Measurements from ENCODE around the gene TTLL3. TPM values are rescaled to one million over a fixed set of nuclear protein-coding genes. Genes with fewer than 3 reads are reported as not detected.
A peak's percentile ranks its signal among the peaks of the same experiment; 100 is the strongest.

Gene TTLL3
- total and polyA plus RNA-seq, 2 donors (not counting 3 experiments of a cell fraction or from before 2014, with no cell fraction given): 43.5 to 65.2 TPM

DNA sequence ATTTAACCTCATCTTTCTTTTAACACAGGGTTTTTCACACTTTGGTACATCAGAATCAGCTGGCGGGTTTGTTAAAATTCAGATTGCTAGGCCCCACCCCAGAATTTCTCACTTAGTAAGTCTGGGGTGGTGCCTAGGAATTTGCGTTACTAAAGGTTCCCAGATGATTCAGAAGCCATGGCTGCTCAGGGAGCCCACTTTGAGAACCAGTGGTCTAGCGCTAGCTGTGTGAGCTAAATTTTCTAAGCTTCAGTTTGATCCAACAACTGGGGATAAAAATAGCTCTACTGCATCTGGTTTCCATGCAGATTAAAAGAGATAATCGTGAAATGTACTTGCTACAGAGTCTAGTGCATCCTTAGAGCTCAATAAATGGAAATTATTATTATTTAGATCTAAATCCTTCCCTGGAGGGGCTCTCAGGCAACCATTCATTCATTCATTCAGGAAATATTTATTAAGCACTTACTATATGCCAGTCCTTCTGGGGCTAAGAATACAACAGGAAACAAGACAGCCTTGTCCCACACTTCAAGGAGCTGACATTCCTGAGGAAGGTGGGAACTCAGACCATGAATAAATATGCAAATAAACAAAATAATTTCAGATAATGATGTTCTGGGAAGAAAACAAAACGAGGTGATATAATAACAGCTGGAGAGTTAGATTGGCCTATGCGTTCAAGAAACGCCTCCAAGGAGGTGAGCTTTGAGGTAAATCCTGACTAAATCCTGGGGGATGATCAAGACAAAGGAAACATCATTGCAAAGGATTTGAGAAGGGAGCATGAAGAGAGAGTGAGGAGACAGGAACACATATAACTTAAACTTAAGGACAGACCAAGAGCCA, 73.9 kb downstream of the TTLL3 start:
- no TSS peak for BruUV-seq (replicated peaks)
- TF ChIP-seq POLR2AphosphoS5 (IDR thresholded peaks at IDR 0.05; ENCODE audit: insufficient read depth, low read depth, low read length): no peak
- no peak for TF ChIP-seq GATA2 (IDR thresholded peaks at IDR 0.05; ENCODE audit: insufficient read depth, insufficient read length, low read depth, low read length)
- H3K4me1 ChIP-seq (ENCODE audit: control insufficient read depth, extremely low read depth, insufficient read depth, low read length): peaks cover 7% of the 10 kb centered on the region
- no peak overlapping the region for H3K4me2 ChIP-seq (ENCODE audit: insufficient read depth, low read length)
- DNase-seq (ENCODE audit: low read depth, low spot score): no peak
- no peaks in the 10 kb centered on the region for H3K9me1 ChIP-seq (replicated peaks; ENCODE audit: control insufficient read depth, extremely low read depth, insufficient read depth, low read length)
- H3K9me3 ChIP-seq (replicated peaks; ENCODE audit: control insufficient read depth, insufficient read depth, low read length): no peaks in the 10 kb centered on the region
- dilution Hi-C loops (cut with MboI; ENCODE audit: extremely low pct_ligation_motif_present, low sequenced_read_pairs): no loop called here
- ChIA-PET POLR2A (interaction anchor here (0.6 to 1.2 kb wide), 3 partner anchors 10 to 49 kb away, joined by 3 to 10 read pairs (median 6); partner anchors contain the start of gene CRELD1), CTCF (interaction anchor here (0.7 to 2.3 kb wide), 8 partner anchors 10 to 147 kb away, joined by 3 to 14 read pairs (median 4); partner anchors contain the start of genes CRELD1, IL17RE and RPUSD3)
- no peak overlapping the region for H3K4me3 ChIP-seq (replicated peaks in 1 of 3; ENCODE audit: insufficient read depth in 1 of 3, low read depth in 1 of 3, low read length in 3 of 3)
- no peak for FAIRE-seq
- no peaks in the 10 kb centered on the region for H3K36me3 ChIP-seq (ENCODE audit: control insufficient read depth in 2 of 2, extremely low read depth in 1 of 2, insufficient read depth in 2 of 2, low read length in 2 of 2)
- no peaks in the 10 kb centered on the region for H3K79me2 ChIP-seq (ENCODE audit: control insufficient read depth, insufficient read depth, low read length)
- no peak overlapping the region for H3K27ac ChIP-seq (ENCODE audit: insufficient read depth, low read depth, low read length)
- no peaks in the 10 kb centered on the region for H4K20me1 ChIP-seq (replicated peaks; ENCODE audit: control insufficient read depth, extremely low read depth, insufficient read depth, low read length)
- H3K9ac ChIP-seq (replicated peaks; ENCODE audit: extremely low read depth, insufficient read depth, low read length): peak overlapping the region; percentile 1
- H3K27me3 ChIP-seq (ENCODE audit: control insufficient read depth in 2 of 2, insufficient read depth in 2 of 2, low read length in 2 of 2): no peaks in the 10 kb centered on the region
- intact Hi-C loops (cut with micrococcal nuclease): no loop called here
- H2AFZ ChIP-seq (ENCODE audit: low read depth, low read length): peak overlapping the region; percentile 84

DNA sequence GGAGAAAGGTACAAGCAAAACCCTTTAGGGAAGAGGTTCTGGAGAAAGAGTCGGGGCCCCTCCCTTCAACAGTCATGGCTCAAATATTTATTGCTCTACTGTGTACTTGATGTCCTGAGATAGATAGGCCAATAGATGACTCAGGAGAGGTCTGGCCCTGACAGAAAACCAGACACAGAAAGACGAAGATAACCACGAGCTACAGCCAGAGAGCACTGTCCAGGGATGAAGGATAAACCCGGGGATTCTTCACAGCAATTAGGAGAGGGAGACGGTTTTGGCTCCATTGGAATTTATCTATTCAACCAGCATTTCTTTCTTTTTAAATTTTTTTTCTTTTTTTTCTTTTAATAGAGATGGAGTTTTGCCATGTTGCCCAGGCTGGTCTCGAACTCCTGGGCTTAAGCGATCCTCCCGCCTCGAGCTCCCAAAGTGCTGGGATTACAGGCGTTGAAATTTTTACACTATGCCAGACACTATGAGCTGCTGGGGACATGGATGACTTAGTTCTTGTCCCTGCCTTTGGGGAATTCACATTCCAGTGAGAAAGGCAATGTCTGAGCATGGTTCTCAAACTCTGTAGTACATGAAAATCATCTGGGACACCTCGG, 74.6 kb downstream of the TTLL3 start:
- peak; percentile 60 for TF ChIP-seq GATA2 (IDR thresholded peaks at IDR 0.05; ENCODE audit: insufficient read depth, insufficient read length, low read depth, low read length)
- peak; percentile 48 for TF ChIP-seq FOS (IDR thresholded peaks at IDR 0.05; ENCODE audit: borderline replicate concordance, insufficient read depth, low read length)
- no peak for TF ChIP-seq JUN (IDR thresholded peaks at IDR 0.05; ENCODE audit: borderline replicate concordance, insufficient read depth, insufficient read length, low read depth)
- TF ChIP-seq POLR2AphosphoS5 (IDR thresholded peaks at IDR 0.05; ENCODE audit: insufficient read depth, low read depth, low read length): no peak
- TF ChIP-seq EZH2 (IDR thresholded peaks at IDR 0.05; ENCODE audit: borderline replicate concordance, low read depth, low read length, severe bottlenecking): no peak
- no peak for TF ChIP-seq MYC (IDR thresholded peaks at IDR 0.05; ENCODE audit: low read depth, low read length)
- TF ChIP-seq POLR2A (IDR thresholded peaks at IDR 0.05; ENCODE audit: low read depth, low read length): no peak
- TF ChIP-seq, protein P1, sequence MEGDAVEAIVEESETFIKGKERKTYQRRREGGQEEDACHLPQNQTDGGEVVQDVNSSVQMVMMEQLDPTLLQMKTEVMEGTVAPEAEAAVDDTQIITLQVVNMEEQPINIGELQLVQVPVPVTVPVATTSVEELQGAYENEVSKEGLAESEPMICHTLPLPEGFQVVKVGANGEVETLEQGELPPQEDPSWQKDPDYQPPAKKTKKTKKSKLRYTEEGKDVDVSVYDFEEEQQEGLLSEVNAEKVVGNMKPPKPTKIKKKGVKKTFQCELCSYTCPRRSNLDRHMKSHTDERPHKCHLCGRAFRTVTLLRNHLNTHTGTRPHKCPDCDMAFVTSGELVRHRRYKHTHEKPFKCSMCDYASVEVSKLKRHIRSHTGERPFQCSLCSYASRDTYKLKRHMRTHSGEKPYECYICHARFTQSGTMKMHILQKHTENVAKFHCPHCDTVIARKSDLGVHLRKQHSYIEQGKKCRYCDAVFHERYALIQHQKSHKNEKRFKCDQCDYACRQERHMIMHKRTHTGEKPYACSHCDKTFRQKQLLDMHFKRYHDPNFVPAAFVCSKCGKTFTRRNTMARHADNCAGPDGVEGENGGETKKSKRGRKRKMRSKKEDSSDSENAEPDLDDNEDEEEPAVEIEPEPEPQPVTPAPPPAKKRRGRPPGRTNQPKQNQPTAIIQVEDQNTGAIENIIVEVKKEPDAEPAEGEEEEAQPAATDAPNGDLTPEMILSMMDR (IDR thresholded peaks at IDR 0.05; ENCODE audit: extremely low read depth in 1 of 2, insufficient read depth in 1 of 2, low read depth in 1 of 2, low read length in 2 of 2): no peak
- TF ChIP-seq, protein P2, sequence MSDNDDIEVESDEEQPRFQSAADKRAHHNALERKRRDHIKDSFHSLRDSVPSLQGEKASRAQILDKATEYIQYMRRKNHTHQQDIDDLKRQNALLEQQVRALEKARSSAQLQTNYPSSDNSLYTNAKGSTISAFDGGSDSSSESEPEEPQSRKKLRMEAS (IDR thresholded peaks at IDR 0.05; ENCODE audit: insufficient read depth, insufficient read length): no peak
- Histone ChIP-seq H3K36me3 (ENCODE audit: control insufficient read depth in 2 of 2, extremely low read depth in 1 of 2, insufficient read depth in 2 of 2, low read length in 2 of 2) (no peaks in the 10 kb centered on the region), H3K9me1 (replicated peaks; ENCODE audit: control insufficient read depth, extremely low read depth, insufficient read depth, low read length) (no peaks in the 10 kb centered on the region), H3K27me3 (ENCODE audit: control insufficient read depth in 2 of 2, insufficient read depth in 2 of 2, low read length in 2 of 2) (no peaks in the 10 kb centered on the region), H3K4me3 (replicated peaks in 1 of 3; ENCODE audit: insufficient read depth in 1 of 3, low read depth in 1 of 3, low read length in 3 of 3) (no peak overlapping the region), H3K4me1 (ENCODE audit: control insufficient read depth, extremely low read depth, insufficient read depth, low read length) (peaks cover 7% of the 10 kb centered on the region), H3K4me2 (ENCODE audit: insufficient read depth, low read length) (no peak overlapping the region), H2AFZ (ENCODE audit: low read depth, low read length) (peak overlapping the region; percentile 84), H3K27ac (ENCODE audit: insufficient read depth, low read depth, low read length) (no peak overlapping the region), H3K9me3 (replicated peaks; ENCODE audit: control insufficient read depth, insufficient read depth, low read length) (no peaks in the 10 kb centered on the region), H3K9ac (replicated peaks; ENCODE audit: extremely low read depth, insufficient read depth, low read length) (peak overlapping the region; percentile 1), H3K79me2 (ENCODE audit: control insufficient read depth, insufficient read depth, low read length) (no peaks in the 10 kb centered on the region), H4K20me1 (replicated peaks; ENCODE audit: control insufficient read depth, extremely low read depth, insufficient read depth, low read length) (no peaks in the 10 kb centered on the region)
- no peak for DNase-seq (ENCODE audit: low read depth, low spot score)
- ChIA-PET CTCF (interaction anchor here (1.7 to 2.3 kb wide), 4 partner anchors 9 to 48 kb away, joined by 4 to 14 read pairs (median 7); partner anchors contain the start of gene CRELD1), POLR2A (interaction anchor here (0.6 to 1.2 kb wide), 3 partner anchors 9 to 307 kb away, joined by 3 to 6 read pairs (median 4); partner anchors contain the start of gene CRELD1)
- BruUV-seq (replicated peaks): no TSS peak
- intact Hi-C loops (cut with micrococcal nuclease) (no loop called here), dilution Hi-C loops (cut with MboI; ENCODE audit: extremely low pct_ligation_motif_present, low sequenced_read_pairs) (no loop called here)
- FAIRE-seq: peak; percentile 24

Data from endothelial cell of umbilical vein (primary cell).